ENCODE data around the gene RBM15B. TPM values are rescaled to one million over a fixed set of nuclear protein-coding genes. Genes with fewer than 3 reads are reported as not detected.

RBM15B gene
- total and polyA plus RNA-seq, 9 of the 15 experiments (the other 6 are each of a cell fraction or from before 2014, with no cell fraction given) = 1.8 to 21.0 (median 10.5) TPM

- H3K4me3 ChIP-seq = no peak overlapping the region
- POLR2A ChIA-PET = no interaction called here
- H3K9me1 ChIP-seq (ENCODE audit: control insufficient read depth, insufficient read depth, low read length) = no peaks in the 10 kb centered on the region
- DNase-seq (ENCODE audit: extremely low read depth in 1 of 4, low spot score in 3 of 4) (no peak), FAIRE-seq (no peak), ATAC-seq (no peak)
- no peaks in the 10 kb centered on the region for H3K36me3 ChIP-seq (ENCODE audit: control insufficient read depth, insufficient read depth, low read length)
- no peak overlapping the region for H3K9ac ChIP-seq (ENCODE audit: insufficient read depth in 1 of 2, low read depth in 2 of 2, low read length in 2 of 2)
- BruUV-seq (replicated peaks) = no TSS peak
- H2AFZ ChIP-seq (ENCODE audit: low read depth, low read length) = no peak overlapping the region
- H3K27ac ChIP-seq (ENCODE audit: extremely low read depth, low read depth, low read length) = no peak overlapping the region
- no peaks in the 10 kb centered on the region for H4K20me1 ChIP-seq (replicated peaks; ENCODE audit: control insufficient read depth, insufficient read depth, low read length)
- no peaks in the 10 kb centered on the region for H3K79me2 ChIP-seq (ENCODE audit: control insufficient read depth, insufficient read depth, low read length)
- H3K9me3 ChIP-seq (replicated peaks; ENCODE audit: control insufficient read depth, insufficient read depth, low read depth, low read length) = no peaks in the 10 kb centered on the region
- H3K27me3 ChIP-seq (ENCODE audit: control insufficient read depth in 2 of 2, insufficient read depth in 2 of 2, low read length in 2 of 2) = peaks cover 13 to 57% of the 10 kb centered on the region in 2 experiments
- intact Hi-C loops (cut with micrococcal nuclease) (loop anchor here (10.0 kb wide), 1 partner anchor 700 kb away; the partner anchor contains the start of gene DOCK3), in situ Hi-C loops (cut with MboI) (loop anchor here (5.0 to 10.0 kb wide), 2 partner anchors 270 to 758 kb away; partner anchors contain the start of gene MAPKAPK3)
- H3K4me2 ChIP-seq (ENCODE audit: insufficient read depth, low read length) = no peak overlapping the region
- CTCF ChIA-PET (ENCODE audit: low intra/inter-chr PET ratio) = no interaction called here
- H3K4me1 ChIP-seq (replicated peaks in 1 of 2; ENCODE audit: control insufficient read depth in 2 of 2, insufficient read depth in 2 of 2, low read length in 2 of 2) = no peaks in the 10 kb centered on the region; a peak in 2 of 5 replicates
- TF ChIP-seq NEUROD1 (IDR thresholded peaks at IDR 0.05; ENCODE audit: borderline replicate concordance, low read depth, low read length, partially characterized antibody) = no peak
- TF ChIP-seq ZNF3 (CRISPR knock-in tag; IDR thresholded peaks at IDR 0.05) = no peak
- TF ChIP-seq, protein P1, sequence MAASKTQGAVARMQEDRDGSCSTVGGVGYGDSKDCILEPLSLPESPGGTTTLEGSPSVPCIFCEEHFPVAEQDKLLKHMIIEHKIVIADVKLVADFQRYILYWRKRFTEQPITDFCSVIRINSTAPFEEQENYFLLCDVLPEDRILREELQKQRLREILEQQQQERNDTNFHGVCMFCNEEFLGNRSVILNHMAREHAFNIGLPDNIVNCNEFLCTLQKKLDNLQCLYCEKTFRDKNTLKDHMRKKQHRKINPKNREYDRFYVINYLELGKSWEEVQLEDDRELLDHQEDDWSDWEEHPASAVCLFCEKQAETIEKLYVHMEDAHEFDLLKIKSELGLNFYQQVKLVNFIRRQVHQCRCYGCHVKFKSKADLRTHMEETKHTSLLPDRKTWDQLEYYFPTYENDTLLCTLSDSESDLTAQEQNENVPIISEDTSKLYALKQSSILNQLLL (CRISPR knock-in tag; IDR thresholded peaks at IDR 0.05; ENCODE audit: borderline replicate concordance) = no peak
- no peak for TF ChIP-seq HNRNPUL1 (IDR thresholded peaks at IDR 0.05; ENCODE audit: low read length)
- TF ChIP-seq NR4A1 (CRISPR knock-in tag; IDR thresholded peaks at IDR 0.05) = no peak
- TF ChIP-seq NR4A1 (tag; IDR thresholded peaks at IDR 0.05) = no peak
Observed at GRCh38 chr3:51375136-51375535, 15.9 kb upstream of the RBM15B start.

All from K562 (cell line).